HG03378 (cell line): ENCODE data around the gene SPI1.

Experiments used
- ATAC-seq: cut with Tn5 transposase; IDR thresholded peaks from one replicate; pipeline ENCODE4 v1.9.1; 2021; ENCODE audit warnings: mild to moderate bottlenecking, moderate library complexity; ENCODE audit not compliant: unreplicated experiment

Gene SPI1

GRCh38 chr11:47407746-47408590 is 29.6 kb upstream of the SPI1 start, which contains the start of gene SLC39A13:
Gene SLC39A13 (plus strand): TSS chr11:47408590. CDS start chr11:47410095, 1,505 bp downstream.
- ATAC-seq, result peak; percentile 73

- ATAC-seq, result no peak
These were observed 28.8 kb upstream of the SPI1 start for GRCh38 chr11:47406896-47407745.

GRCh38 chr11:47403571-47403970 is 25.2 kb upstream of the SPI1 start:
- ATAC-seq, result no peak

- no peak for ATAC-seq
These were observed 24.8 kb upstream of the SPI1 start for GRCh38 chr11:47403135-47403534.

- ATAC-seq, result peak; percentile 69
These were observed 22.5 kb upstream of the SPI1 start for GRCh38 chr11:47400768-47401279.

DNA sequence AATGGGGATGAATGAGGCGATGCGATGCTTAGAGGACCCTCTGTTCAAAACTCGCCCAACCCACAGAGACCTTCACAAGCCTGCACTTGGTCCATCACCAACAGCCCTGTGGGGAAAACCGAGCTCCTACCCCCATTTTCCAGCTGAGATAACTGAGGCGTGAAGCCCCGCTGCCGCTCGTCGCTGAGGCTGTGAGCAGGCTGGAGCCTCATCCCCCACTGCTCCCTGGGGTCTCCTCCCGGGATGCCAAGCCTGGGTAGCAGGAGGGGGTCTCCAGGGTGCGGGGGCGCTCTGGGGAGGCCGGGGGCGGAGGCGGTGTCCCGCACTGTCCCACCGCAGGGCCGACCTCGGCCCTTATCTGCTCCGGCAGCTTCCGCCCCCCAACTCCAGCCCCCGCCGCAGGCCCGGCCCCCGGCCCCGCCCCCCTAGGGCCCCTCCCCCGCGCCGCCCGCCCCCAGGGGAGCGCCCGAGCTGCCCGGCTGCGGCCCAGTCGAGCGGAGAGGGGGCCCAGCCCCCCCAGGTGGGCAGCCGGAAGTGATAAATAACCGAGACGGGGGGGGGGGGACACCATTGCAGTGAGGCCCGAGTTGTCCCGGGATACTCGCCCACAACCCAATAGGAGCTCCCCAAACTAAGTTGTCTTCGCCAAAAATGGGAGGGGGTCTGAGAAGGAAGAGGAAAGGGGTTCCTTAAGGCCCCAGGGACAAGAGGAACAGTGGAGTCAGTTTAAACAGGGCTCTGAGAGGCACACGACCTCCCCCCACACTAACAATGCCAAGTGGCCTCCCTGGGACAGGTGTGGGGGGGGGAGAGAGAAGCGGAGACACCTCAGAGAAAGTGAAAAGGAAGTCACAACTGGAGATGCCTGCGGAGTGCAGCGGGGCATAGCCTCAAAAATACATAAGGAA is 21.8 kb upstream of the SPI1 start:
- peak; percentile 29 for ATAC-seq

DNA sequence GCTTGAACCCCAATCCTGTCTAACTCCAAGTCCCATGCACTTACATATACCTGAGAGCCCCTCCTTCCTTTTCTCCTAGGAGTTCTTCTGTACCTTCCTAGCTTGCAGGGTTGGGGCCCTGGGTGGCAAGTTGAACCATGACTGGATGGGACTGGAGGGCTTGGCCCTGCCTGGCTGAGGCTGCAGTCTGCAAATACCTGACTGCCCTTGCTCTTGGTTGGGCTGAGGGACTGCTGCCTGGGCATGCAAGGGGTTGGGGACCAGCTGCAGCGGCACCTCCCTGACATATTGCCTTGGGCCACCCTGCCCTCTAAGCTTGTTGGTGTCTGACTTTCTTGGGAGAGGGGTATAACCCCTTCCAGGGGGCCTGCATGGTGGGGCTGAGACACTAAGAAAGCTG is 20.2 kb upstream of the SPI1 start:
- no peak for ATAC-seq

GRCh38 chr11:47398011-47398410 is 19.7 kb upstream of the SPI1 start:
- ATAC-seq, result no peak

GRCh38 chr11:47396049-47396320 is 17.6 kb upstream of the SPI1 start:
- no peak for ATAC-seq

DNA sequence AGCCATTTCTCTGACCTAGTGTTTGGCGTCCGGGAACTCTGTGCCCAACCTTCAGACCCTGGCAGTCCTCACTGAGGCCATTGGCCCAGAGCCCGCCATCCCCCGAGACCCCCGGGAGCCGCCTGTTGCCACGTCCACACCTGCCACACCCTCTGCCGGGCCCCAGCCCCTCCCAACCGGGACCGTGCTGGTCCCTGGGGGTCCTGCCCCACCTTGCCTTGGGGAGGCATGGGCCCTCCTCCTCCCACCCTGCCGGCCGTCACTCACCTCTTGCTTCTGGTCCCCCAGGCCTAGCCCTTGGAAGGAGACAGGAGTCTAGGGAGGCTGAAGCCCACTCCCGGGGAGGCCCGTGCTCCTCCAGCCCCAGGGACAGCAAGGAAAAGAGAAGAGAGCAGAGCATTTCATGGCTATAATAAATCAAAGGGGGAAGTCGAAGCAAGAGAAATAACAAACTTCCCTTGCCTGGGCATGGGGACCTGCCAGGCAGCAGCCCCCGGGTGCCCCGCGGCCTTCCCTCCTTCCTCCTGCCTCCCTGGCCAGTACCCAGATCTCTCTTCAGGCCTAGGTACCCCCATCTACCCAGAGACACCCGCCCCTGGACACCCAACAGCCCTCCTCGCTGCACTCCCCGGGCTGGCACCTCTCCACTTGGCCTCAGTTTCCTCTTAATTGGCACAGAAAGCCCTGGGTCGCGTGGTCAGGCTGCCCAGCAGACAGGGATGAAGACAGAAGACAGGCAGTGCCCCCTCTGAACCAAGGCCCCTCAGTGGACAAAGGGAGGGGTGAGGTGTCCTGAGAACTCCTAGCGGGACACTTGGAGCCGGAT is 17.1 kb upstream of the SPI1 start:
- no peak for ATAC-seq

DNA sequence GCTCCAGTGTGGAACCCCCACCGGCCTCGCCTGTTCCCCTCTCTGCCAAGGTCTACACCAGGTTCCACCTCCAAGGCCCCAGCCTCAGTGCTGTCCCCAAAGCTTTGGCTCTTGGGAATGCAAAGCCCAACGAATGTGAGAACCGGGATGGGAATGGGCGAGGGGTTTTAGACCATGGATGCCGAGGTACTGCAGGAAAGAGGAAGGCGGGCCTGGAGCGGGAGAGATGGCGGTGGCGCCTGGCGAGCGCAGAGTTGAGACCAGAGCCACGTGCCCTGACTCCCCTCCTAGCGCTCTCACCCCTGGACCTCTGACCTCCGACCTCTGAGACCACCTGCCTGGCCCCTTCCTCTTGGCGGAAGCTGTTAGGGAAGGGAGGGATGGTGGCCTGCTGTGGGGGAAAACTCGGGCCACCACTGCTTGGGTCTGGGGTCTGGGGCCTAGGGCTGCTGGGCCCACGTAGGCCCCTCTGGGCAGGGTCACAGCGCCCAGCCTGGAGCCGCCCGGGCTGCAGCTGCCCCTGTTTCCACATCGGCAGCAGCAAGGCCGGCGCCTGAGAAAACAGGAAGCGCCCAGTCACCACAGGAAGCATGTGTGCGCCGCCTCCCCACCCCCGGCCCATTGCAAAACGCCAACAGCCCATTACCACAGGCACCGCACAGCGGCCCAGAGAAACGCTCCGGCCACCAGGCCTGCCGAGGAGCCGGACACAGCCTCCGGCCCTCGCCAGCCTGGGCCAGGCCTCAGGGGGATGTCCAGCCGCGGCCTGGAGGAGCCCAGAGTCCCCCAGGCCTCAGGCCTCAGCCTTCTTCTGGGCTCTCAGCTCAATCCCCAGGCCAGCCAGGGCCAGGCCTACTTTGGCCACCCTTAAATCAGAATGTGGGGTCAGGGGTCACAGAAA is 16.2 kb upstream of the SPI1 start:
- ATAC-seq, result no peak

DNA sequence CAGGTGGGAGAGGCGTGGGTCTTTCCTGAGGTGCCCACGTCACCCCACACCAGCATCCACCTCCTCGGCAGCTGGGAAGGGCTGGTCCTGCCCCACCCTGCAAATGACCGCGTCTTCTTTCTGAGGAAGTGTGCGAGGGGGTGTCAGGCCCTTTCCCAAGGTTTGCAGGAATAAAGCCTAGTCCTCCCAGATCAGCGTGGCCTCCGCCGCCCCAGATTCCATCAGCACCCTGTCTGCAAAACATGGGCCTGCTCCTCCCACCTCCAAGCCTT is 15.6 kb upstream of the SPI1 start:
- no peak for ATAC-seq

DNA sequence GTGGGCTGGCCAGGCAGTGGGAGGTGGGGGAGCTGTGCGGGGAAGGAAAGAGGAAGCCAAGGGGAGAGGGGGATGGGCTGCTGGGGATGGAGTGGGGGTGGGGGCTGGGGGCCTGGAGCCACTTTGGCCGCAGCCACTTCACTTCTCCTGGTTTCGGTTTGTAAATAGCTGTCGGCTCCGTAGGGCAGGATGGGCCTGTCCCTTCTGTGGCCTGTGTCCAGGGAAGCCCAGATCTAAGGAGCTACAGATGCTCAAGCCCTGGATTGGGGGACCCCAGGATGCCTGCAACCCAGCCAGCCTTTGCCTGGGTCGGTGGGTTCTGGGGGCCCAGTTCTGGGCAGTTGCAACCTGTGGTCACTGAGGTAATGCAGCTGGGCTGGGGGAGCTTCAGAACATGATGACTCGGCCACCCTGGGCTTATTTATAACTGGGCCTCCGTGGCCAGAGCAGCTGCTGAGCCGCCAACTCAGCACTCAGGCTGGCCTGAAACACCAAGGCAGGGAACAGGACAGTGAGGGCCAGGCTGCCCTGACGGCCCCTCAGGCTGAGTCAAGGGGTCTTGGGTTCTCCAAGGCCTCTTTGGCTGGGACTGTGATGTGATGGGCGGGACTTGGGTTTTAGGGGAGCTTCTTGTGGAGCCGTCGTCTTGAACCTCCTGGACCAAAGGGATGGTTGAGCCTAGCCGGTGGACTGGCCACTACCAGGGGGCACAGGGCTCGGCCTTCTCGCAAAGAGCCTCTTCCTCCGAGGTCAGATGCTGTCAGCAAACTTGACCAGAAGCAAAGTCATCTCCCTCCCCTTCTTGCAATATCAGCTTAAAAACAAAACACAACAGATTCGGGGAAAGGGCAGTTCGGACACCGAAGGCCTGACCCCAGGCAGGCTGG is 15.1 kb upstream of the SPI1 start:
- ATAC-seq, result no peak

DNA sequence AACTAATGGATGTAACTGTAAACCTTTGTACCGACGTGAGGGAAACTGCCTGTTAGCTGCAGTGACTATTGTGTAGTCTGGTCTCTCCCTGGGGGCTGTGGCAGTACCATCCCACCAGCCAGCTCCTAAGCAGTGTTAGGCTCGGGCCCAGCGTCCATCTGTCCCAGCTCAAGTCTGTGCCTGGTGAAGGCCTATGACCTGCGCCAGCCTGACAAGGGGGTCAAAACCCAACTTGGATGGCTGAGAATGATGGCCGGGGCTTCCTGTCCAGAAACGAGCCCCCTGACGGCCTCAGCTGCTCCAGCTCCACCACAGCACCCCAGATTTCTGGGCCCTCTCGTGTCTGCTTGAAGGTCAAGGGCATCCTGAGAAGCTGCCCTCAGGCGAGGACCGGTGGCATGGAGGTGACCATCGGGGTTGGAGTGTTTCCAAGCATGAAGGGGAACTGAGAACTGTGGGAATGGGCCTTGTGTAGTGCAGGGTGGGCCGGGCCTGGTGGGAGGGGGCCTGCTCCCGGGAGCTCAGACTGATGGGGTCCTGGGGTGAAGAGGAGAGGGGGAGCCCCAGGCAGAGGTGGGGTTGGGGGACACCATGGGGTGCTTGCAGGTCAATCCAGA is 14.3 kb upstream of the SPI1 start:
- ATAC-seq, result no peak

- no peak for ATAC-seq
These were observed 13.5 kb upstream of the SPI1 start for GRCh38 chr11:47391711-47392432.

- ATAC-seq, result no peak
These were observed 12.8 kb upstream of the SPI1 start for GRCh38 chr11:47391077-47391583.

DNA sequence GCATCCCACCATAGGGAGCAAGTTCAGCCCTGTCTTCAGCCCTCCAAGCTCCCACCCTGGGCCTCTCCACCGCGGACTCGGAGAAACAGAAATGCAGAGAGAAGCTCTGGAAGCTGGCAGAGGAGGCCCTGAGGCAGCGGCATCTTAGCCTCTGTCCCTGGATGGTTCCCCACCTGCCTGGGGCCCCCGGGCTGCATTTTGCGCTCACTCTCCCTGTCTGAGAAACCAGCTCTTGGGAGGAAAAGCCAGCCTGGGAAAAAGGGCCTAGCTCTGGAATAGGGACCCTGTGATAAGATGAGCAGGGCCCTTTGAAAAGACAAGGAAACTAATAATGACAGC is 12.0 kb upstream of the SPI1 start:
- no peak for ATAC-seq
